ENCODE measurements around the gene BRF1.

Gene BRF1

DNA sequence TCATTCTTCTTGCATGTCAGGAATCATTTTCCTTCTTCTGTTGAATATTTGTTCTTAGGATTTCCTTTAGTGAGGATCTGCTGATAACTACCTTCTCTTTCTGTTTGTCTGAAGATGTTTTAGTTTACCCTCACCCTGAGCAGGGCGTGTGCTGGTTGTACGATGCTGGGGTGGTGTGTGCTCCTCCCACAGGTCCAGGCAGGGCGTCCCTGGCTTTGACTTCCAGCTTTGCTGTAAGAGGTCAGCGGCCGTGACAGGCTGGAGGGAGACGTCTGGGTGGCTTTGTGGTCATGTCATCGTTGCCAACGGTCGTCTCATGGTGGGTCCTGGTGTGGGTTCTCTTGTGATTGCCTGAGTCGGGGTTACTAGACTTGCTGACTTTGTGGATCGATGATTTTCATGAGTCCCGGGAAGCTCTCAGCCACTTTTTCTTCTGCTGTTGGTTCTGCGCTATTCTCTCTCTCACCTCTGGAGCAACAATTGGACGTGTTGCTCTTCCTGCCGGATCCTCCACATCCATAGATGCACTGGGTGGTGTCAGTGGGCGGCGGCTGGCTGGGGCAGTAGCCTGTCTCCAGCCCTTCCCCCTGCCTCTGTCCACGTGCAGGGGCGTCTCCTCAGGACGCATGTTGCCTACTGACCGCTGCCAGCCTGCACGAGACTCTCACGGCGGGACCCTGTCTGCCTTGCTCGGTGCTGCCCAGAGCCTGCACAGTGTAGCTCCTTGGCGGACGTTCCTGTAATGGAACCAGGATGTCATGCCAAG lies 22.2 kb upstream of the BRF1 start:
- no peak overlapping the region for H3K4me3 ChIP-seq (ENCODE audit: low read length)
- no peaks in the 10 kb centered on the region for H3K27me3 ChIP-seq (ENCODE audit: control insufficient read depth, insufficient read depth, low read length)
- no peaks in the 10 kb centered on the region for H3K4me1 ChIP-seq (ENCODE audit: control insufficient read depth, insufficient read depth, low read length)
- H3K9me3 ChIP-seq (ENCODE audit: control insufficient read depth, low read length): no peaks in the 10 kb centered on the region
- no peak overlapping the region for H3K9ac ChIP-seq (ENCODE audit: low read length)
- H3K36me3 ChIP-seq (ENCODE audit: control insufficient read depth, insufficient read depth, low read length): no peaks in the 10 kb centered on the region

DNA sequence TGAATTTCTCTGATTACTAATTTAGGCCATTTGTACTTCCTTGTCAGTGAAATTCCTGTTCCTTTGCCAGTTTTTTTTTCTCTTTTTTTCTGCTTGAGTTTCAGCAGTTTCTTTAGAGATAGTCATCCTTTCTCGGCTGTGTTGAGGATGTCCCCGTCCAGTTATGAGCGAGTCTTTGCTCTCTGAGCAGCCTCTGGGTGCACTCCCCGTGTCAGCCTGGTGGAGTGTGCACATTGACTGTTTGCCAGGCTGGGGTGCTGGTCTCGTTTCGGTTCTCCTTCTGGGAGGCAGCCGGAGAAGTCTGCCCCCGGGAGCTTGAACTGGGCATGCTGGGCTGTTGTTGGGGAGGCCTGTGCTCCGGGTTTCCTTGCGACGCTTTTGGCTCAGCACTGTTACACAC lies 16.7 kb upstream of the BRF1 start:
- Histone ChIP-seq H3K36me3 (ENCODE audit: control insufficient read depth, insufficient read depth, low read length) (no peaks in the 10 kb centered on the region), H3K27me3 (ENCODE audit: control insufficient read depth, insufficient read depth, low read length) (no peaks in the 10 kb centered on the region), H3K9ac (ENCODE audit: low read length) (peak overlapping the region; percentile 15), H3K9me3 (ENCODE audit: control insufficient read depth, low read length) (no peaks in the 10 kb centered on the region), H3K4me3 (ENCODE audit: low read length) (no peak overlapping the region), H3K4me1 (ENCODE audit: control insufficient read depth, insufficient read depth, low read length) (peaks cover 17% of the 10 kb centered on the region)

DNA sequence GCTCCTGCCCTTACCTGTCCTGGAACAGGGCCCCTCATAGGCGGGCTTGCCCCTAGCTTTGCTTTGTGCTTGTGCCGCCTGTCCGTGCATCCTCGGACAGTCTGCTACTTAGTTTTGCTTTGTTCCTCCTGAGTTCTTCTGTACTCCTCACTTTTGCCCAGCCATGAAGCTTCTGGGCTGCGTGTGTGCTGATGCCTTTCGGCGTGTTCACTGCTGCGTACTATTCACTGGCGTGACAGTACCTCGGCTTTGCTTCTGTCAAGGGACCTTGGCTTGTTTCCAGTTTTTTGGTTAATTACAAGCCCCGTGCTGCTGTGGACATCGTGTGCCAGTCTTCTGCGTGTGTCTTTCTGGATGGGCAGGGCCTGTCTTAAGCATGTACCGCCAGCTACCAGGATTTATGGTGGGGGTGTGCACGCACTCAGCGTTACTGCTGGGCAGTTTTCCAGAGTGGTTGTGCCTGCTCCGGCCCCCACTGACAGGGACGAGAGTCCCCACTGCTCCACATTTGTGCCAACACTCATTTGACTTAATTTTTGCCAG lies 16.2 kb upstream of the BRF1 start:
- no peaks in the 10 kb centered on the region for H3K36me3 ChIP-seq (ENCODE audit: control insufficient read depth, insufficient read depth, low read length)
- no peaks in the 10 kb centered on the region for H3K27me3 ChIP-seq (ENCODE audit: control insufficient read depth, insufficient read depth, low read length)
- H3K4me1 ChIP-seq (ENCODE audit: control insufficient read depth, insufficient read depth, low read length): peaks cover 17% of the 10 kb centered on the region
- no peaks in the 10 kb centered on the region for H3K9me3 ChIP-seq (ENCODE audit: control insufficient read depth, low read length)
- H3K4me3 ChIP-seq (ENCODE audit: low read length): no peak overlapping the region
- no peak overlapping the region for H3K9ac ChIP-seq (ENCODE audit: low read length)

DNA sequence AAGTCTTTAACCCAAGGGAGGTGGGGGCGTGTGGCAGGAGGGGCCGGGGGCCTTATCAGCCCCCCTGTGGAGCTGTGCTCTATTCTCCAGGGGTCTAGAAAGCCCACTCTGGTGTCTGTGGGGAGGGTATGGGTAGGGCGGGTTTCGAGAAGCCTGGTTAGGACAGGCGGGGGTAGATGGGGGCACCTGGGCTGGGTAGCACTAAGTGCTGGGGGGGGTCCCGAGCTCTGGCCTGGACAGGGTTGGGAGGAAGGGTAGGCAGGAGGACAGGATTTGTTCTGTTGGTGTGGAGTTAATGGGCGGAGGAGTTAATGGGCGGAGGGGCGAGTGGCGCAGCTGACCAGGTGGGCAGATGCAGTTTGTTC lies 15.8 kb upstream of the BRF1 start:
- Histone ChIP-seq H3K9ac (ENCODE audit: low read length) (no peak overlapping the region), H3K9me3 (ENCODE audit: control insufficient read depth, low read length) (no peaks in the 10 kb centered on the region), H3K36me3 (ENCODE audit: control insufficient read depth, insufficient read depth, low read length) (no peaks in the 10 kb centered on the region), H3K4me3 (ENCODE audit: low read length) (no peak overlapping the region), H3K4me1 (ENCODE audit: control insufficient read depth, insufficient read depth, low read length) (peaks cover 17% of the 10 kb centered on the region), H3K27me3 (ENCODE audit: control insufficient read depth, insufficient read depth, low read length) (no peaks in the 10 kb centered on the region)

DNA sequence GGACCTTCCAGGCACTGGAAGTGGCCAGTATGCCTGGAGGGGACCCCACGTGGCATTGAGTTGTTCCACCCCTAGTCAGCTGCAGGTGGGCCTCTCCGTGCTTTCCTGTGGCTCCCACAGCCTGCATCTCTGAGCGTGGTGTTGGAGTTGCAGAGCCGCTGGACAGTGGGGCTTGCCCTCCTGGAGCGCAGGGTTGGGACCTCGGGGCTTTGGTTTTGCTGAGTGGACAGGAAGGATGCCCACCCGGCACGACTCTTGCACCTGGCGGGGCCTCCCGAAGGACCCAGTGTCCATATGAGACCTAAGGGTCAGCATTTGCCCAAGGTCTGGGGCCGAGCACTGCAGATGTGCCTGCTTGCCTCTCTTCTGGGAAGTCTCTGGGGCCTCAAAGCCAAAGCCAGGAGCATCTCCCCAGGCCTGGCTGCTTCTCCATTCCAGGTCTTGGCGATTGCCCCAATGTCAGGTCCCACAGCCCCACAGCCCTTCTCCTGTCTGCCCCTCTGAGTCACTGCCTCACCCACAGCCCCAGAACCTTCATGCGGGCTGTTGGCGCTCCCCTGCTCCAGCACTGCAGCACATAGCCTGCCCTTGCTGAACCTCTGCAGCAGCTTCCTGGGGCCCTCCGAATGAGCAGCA lies 15.3 kb upstream of the BRF1 start:
- H3K9me3 ChIP-seq (ENCODE audit: control insufficient read depth, low read length): no peaks in the 10 kb centered on the region
- no peak overlapping the region for H3K4me3 ChIP-seq (ENCODE audit: low read length)
- H3K27me3 ChIP-seq (ENCODE audit: control insufficient read depth, insufficient read depth, low read length): no peaks in the 10 kb centered on the region
- H3K4me1 ChIP-seq (ENCODE audit: control insufficient read depth, insufficient read depth, low read length): peaks cover 17% of the 10 kb centered on the region
- H3K36me3 ChIP-seq (ENCODE audit: control insufficient read depth, insufficient read depth, low read length): no peaks in the 10 kb centered on the region
- H3K9ac ChIP-seq (ENCODE audit: low read length): peak overlapping the region; percentile 43

DNA sequence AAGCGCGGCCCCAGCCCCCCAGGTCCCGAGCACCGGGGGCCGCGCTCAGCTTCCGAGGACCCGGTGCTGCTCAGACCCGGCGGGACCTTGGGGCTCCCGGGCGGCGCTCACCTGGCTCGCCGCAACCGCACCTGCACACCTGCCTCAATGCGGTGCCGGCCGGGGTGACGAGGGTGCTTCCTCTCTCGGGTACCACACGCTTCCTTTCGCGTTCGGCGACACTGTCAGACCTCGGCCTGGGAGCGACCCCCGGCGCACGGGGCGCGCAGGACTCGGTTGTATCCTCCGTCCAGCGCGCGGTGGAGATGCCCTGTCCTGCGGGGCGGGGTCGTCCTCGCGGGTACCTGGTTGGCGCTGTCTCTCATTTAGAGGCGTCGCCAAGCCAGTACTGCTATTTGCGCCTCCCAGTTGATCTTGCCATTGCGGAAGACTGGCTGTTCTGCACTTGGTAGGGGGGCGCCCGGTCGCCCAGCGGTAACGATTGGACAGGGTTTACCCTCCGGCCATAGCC lies 14.5 kb upstream of the BRF1 start:
- Histone ChIP-seq H3K4me3 (ENCODE audit: low read length) (no peak overlapping the region), H3K27me3 (ENCODE audit: control insufficient read depth, insufficient read depth, low read length) (no peaks in the 10 kb centered on the region), H3K9ac (ENCODE audit: low read length) (peak overlapping the region; percentile 43), H3K9me3 (ENCODE audit: control insufficient read depth, low read length) (no peaks in the 10 kb centered on the region), H3K36me3 (ENCODE audit: control insufficient read depth, insufficient read depth, low read length) (no peaks in the 10 kb centered on the region), H3K4me1 (ENCODE audit: control insufficient read depth, insufficient read depth, low read length) (peaks cover 17% of the 10 kb centered on the region)

DNA sequence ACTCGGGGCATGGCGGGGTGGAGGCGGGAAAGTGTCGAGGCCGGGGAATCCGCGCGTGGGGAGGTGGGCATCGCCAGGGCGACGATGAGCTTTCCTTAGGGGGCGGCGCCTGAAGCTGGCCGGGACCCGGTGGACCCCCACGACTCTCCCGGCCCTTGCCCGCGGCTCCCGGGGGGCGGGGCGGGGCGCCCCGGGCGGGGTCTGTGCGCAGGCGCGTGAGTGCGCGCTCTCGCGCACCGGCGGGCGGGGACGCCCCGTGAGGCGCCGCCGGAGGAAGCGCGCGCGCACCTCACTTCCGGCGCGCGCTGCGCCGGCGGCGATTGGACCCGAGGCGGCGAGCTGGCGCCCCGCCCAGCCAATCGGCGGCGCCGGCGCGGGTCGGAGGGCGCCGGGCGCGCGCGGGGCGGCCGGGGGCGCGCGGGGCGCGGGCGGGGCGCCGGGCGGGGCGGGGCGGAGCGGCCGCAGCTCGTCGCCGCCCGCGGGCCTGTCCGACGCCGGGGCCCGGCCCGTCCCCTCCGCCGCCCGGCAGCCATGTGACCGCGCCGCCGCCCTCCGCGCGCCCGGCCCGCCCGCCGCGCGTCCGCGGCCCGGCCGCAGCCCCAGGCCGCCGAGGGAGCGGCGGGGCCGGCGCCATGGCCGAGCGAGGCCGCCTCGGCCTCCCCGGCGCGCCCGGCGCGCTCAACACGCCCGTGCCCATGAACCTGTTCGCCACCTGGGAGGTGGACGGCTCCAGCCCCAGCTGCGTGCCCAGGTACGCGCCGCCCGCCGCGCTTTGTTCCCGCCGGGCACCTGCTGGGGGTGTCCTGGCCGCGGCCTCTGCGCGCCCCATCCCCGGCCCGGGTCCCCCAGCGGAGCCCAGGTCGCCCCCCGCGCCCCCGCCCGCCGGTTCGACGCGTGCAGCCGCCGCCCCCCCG lies 13.7 kb upstream of the BRF1 start, which contains the start of gene PACS2:
PACS2 (plus strand) TSS at position 462 of the 914 bp plus-strand sequence; CDS start at position 633, 171 bp downstream.
- Histone ChIP-seq H3K9me3 (ENCODE audit: control insufficient read depth, low read length) (no peaks in the 10 kb centered on the region), H3K4me3 (ENCODE audit: low read length) (peak within 1 kb of the TSS; percentile 31), H3K27me3 (ENCODE audit: control insufficient read depth, insufficient read depth, low read length) (no peaks in the 10 kb centered on the region), H3K4me1 (ENCODE audit: control insufficient read depth, insufficient read depth, low read length) (peaks cover 17% of the 10 kb centered on the region), H3K36me3 (ENCODE audit: control insufficient read depth, insufficient read depth, low read length) (no peaks in the 10 kb centered on the region), H3K9ac (ENCODE audit: low read length) (peak within 1 kb of the TSS; percentile 62)

DNA sequence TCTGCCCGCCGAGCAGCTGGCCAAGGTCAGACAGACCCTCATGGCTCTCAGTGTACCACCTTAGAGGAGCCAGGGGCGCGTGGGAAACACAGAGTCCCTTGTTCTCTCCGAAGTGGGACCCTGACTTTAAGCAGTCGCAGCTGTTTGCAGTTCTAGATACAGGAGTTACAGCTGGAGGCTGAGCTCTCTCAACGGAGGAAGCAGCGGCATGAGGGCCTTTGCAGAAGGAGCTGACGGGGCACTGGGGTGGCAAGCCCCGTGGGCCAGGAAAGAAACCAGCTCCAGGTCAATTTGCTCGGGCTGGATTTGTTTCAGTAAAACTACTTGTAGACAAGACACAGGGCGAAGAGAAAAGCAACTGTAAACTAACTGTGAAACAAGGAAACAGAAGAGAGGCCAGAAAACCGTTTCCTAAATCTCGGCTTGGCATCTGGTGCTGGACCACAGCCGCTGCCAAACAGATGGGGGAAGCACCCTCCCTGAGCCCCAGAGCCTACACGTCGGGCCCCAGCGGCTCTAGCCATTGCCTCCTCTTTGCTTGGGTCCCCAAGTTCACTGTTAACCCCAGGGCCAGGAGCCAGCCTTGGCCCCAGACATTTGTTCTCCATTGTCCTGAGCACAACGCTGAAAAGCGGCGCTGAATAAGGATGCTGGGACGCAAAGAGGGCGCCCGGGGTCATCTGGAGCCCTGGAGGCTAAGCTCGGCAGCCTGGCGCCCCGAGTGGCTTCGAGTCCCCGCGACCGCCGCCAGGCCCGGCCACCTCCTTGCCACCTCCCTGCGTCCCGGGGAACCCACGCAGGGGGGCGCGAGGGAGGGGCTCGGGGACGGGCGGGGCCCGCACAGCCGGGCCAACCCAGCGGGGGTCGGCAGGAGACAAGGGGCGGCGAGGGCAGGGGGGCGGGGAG lies 12.8 kb upstream of the BRF1 start:
- Histone ChIP-seq H3K36me3 (ENCODE audit: control insufficient read depth, insufficient read depth, low read length) (no peaks in the 10 kb centered on the region), H3K9me3 (ENCODE audit: control insufficient read depth, low read length) (no peaks in the 10 kb centered on the region), H3K27me3 (ENCODE audit: control insufficient read depth, insufficient read depth, low read length) (no peaks in the 10 kb centered on the region), H3K4me1 (ENCODE audit: control insufficient read depth, insufficient read depth, low read length) (peaks cover 17% of the 10 kb centered on the region), H3K4me3 (ENCODE audit: low read length) (peak overlapping the region; percentile 31), H3K9ac (ENCODE audit: low read length) (peak overlapping the region; percentile 62)

DNA sequence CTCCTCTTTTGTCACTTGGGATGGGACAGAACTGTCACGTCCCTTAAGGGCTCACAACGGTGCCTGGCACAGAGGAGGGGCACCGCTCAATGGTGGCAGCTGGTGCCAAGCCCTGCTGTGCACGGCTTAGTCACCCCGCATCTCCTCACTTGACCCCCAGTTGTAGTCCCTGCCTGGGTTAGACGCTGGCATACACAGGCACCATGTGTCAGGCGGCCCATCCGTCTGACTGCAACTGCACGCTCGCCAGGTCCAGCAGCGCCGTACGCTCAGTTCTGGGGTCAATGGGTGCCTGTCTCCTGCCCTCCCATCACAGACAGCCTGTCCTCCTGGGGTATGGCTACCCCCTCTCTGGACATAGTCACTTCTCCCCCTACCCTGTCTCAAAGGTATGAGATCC lies 12.2 kb upstream of the BRF1 start:
- Histone ChIP-seq H3K36me3 (ENCODE audit: control insufficient read depth, insufficient read depth, low read length) (no peaks in the 10 kb centered on the region), H3K4me1 (ENCODE audit: control insufficient read depth, insufficient read depth, low read length) (peaks cover 17% of the 10 kb centered on the region), H3K9me3 (ENCODE audit: control insufficient read depth, low read length) (no peaks in the 10 kb centered on the region), H3K27me3 (ENCODE audit: control insufficient read depth, insufficient read depth, low read length) (no peaks in the 10 kb centered on the region), H3K9ac (ENCODE audit: low read length) (no peak overlapping the region), H3K4me3 (ENCODE audit: low read length) (no peak overlapping the region)

DNA sequence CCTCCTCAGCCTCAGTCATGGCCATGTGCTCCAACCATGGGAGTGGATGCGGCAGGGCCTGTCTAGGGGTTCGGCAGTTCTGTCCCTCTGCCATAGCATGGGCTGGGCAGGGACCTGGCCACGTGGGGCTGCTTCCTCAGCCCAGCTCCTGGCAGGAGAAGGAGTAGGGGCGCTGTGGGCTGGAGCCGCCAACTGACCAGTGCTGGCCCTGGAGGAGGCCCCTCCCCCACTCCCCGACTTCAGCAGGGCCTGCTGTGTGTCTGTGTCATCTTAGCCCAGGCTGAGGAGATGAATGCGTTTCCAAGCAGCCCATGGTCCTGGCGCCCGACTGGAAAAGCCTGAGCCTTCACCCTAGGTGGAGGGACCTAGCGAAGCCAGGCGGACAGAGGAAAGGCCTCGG lies 11.0 kb upstream of the BRF1 start:
- Histone ChIP-seq H3K27me3 (ENCODE audit: control insufficient read depth, insufficient read depth, low read length) (no peaks in the 10 kb centered on the region), H3K9ac (ENCODE audit: low read length) (no peak overlapping the region), H3K4me3 (ENCODE audit: low read length) (no peak overlapping the region), H3K36me3 (ENCODE audit: control insufficient read depth, insufficient read depth, low read length) (no peaks in the 10 kb centered on the region), H3K9me3 (ENCODE audit: control insufficient read depth, low read length) (no peaks in the 10 kb centered on the region), H3K4me1 (ENCODE audit: control insufficient read depth, insufficient read depth, low read length) (peaks cover 17% of the 10 kb centered on the region)

DNA sequence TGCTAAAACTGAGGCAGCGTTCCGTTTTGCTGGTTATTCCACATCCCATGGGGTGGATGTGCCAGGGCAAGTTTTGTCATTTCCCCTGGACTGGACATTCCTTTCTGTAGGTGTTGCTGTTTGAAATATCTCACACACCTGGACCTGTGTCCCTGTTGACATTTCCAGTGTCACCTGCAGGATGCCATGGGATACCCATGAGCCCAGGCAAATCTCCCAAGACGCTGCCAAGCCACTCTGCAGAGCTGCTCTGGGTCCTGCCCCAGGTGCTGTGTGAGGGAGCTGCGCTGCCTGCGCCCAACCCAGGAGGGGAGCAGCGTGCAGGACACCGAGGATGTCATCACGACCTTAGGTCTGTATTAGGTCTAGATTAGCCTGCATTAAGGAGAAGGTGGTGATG lies 8.6 kb upstream of the BRF1 start:
- Histone ChIP-seq H3K9me3 (ENCODE audit: control insufficient read depth, low read length) (no peaks in the 10 kb centered on the region), H3K27me3 (ENCODE audit: control insufficient read depth, insufficient read depth, low read length) (no peaks in the 10 kb centered on the region), H3K9ac (ENCODE audit: low read length) (peak overlapping the region; percentile 25), H3K36me3 (ENCODE audit: control insufficient read depth, insufficient read depth, low read length) (no peaks in the 10 kb centered on the region), H3K4me1 (ENCODE audit: control insufficient read depth, insufficient read depth, low read length) (peaks cover 5% of the 10 kb centered on the region), H3K4me3 (ENCODE audit: low read length) (no peak overlapping the region)

Measured in mucosa of stomach (tissue), 1 donor.